ENCODE measurements around the gene HLCS.
"Not testable (repeated sequence)": the region's sequence is repeated elsewhere in the genome, so short reads cannot be mapped to it uniquely, and the experiment has no call there.

HLCS gene

GRCh38 chr21:36850372-36850771 is 116.1 kb downstream of the HLCS start:
- no peak for DNase-seq (ENCODE audit: low read depth, low spot score)

GRCh38 chr21:36849461-36850105 is 116.9 kb downstream of the HLCS start:
- DNase-seq (ENCODE audit: low read depth, low spot score), result no peak

GRCh38 chr21:36848730-36849274 is 117.7 kb downstream of the HLCS start:
- DNase-seq (ENCODE audit: low read depth, low spot score), result no peak

- DNase-seq (ENCODE audit: low read depth, low spot score), result peak; percentile 43
These were observed 119.3 kb downstream of the HLCS start for GRCh38 chr21:36847189-36847588.

GRCh38 chr21:36846631-36847030 is 119.8 kb downstream of the HLCS start:
- no peak for DNase-seq (ENCODE audit: low read depth, low spot score)

- no peak for DNase-seq (ENCODE audit: low read depth, low spot score)
These were observed 120.7 kb downstream of the HLCS start for GRCh38 chr21:36845790-36846189.

GRCh38 chr21:36845070-36845469 is 121.4 kb downstream of the HLCS start:
- no peak for DNase-seq (ENCODE audit: low read depth, low spot score)

GRCh38 chr21:36841866-36842265 is 124.6 kb downstream of the HLCS start:
- no peak for DNase-seq (ENCODE audit: low read depth, low spot score)

GRCh38 chr21:36839735-36840134 is 126.7 kb downstream of the HLCS start:
- no peak for DNase-seq (ENCODE audit: low read depth, low spot score)

- DNase-seq (ENCODE audit: low read depth, low spot score), result peak; percentile 39
These were observed 127.3 kb downstream of the HLCS start for GRCh38 chr21:36839123-36839522.

GRCh38 chr21:36835383-36835795 is 131.1 kb downstream of the HLCS start:
- no peak for DNase-seq (ENCODE audit: low read depth, low spot score)

GRCh38 chr21:36834192-36834591 is 132.3 kb downstream of the HLCS start:
- no peak for DNase-seq (ENCODE audit: low read depth, low spot score)

GRCh38 chr21:36830100-36830499 is 136.4 kb downstream of the HLCS start:
- no peak for DNase-seq (ENCODE audit: low read depth, low spot score)

- no peak for DNase-seq (ENCODE audit: low read depth, low spot score)
These were observed 137.5 kb downstream of the HLCS start for GRCh38 chr21:36828891-36829515.

GRCh38 chr21:36828208-36828607 is 138.3 kb downstream of the HLCS start:
- no peak for DNase-seq (ENCODE audit: low read depth, low spot score)

- DNase-seq (ENCODE audit: low read depth, low spot score), result no peak
These were observed 140.8 kb downstream of the HLCS start for GRCh38 chr21:36825658-36826057.

- no peak for DNase-seq (ENCODE audit: low read depth, low spot score)
These were observed 145.5 kb downstream of the HLCS start for GRCh38 chr21:36821032-36821299.

GRCh38 chr21:36820176-36821031 is 146.1 kb downstream of the HLCS start:
- DNase-seq (ENCODE audit: low read depth, low spot score), result no peak

- no peak for DNase-seq (ENCODE audit: low read depth, low spot score)
These were observed 148.6 kb downstream of the HLCS start for GRCh38 chr21:36817732-36818450.

- DNase-seq (ENCODE audit: low read depth, low spot score), result no peak
These were observed 149.8 kb downstream of the HLCS start for GRCh38 chr21:36816561-36817130.

GRCh38 chr21:36816026-36816425 is 150.4 kb downstream of the HLCS start:
- DNase-seq (ENCODE audit: low read depth, low spot score), result not testable (repeated sequence)

- DNase-seq (ENCODE audit: low read depth, low spot score), result no peak
These were observed 151.2 kb downstream of the HLCS start for GRCh38 chr21:36815284-36815683.
